NCI-H187 (cell line): Measurements from ENCODE around the gene CA4.
A peak's percentile ranks its signal among the peaks of the same experiment; 100 is the strongest.
"Not testable (repeated sequence)": the region's sequence is repeated elsewhere in the genome, so short reads cannot be mapped to it uniquely, and the experiment has no call there.

Experiments
- DNase-seq, 2 experiments: peaks; one replicate each; lab custom pipeline; 2025; lab: John Stamatoyannopoulos, UW

CA4 gene

GRCh38 chr17:60174035-60174434 is 24.3 kb downstream of the CA4 start:
- no peak for DNase-seq

DNA sequence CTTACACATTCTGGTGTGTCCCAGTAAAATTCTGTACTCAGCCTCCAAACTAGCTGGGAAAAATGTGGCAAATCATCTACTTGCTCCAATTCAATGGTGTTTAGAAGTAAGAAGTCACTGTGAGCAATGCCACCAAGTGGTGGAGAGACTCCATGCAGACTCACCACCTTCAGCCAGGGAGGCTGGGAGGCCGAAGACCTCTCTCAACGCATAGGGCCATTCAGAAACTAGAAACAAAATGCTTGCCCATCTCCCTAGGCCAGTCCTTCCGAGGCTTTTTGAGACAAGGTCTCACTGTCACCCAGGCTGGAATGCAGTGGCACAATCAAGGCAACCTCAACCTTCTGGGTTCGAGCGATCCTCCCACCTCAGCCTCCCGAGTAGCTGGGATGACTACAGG is 25.0 kb downstream of the CA4 start:
- DNase-seq: not testable (repeated sequence)

DNA sequence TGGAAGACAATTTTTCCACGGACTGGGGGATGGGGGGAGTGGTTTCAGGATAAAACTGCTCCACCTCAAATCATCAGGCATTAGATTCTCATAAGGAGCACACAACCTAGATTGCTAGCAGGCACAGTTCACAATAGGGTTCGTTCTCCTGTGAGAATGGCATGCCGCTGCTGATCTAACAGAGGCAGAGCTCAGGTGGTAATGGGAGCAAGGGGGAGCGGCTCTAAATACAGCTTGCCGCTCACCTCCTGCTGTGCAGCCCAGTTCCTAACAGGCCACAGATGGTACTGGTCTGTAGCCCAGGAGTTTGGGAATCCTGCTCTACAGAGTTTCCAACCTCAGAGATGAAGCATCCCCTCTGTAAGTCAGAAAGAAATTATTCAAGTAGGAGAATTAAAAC is 27.0 kb downstream of the CA4 start:
- DNase-seq: not testable (repeated sequence)

GRCh38 chr17:60178180-60178579 is 28.4 kb downstream of the CA4 start:
- peak; percentile 8 to 47 for DNase-seq

GRCh38 chr17:60180380-60180779 is 30.6 kb downstream of the CA4 start:
- not testable (repeated sequence) for DNase-seq

DNA sequence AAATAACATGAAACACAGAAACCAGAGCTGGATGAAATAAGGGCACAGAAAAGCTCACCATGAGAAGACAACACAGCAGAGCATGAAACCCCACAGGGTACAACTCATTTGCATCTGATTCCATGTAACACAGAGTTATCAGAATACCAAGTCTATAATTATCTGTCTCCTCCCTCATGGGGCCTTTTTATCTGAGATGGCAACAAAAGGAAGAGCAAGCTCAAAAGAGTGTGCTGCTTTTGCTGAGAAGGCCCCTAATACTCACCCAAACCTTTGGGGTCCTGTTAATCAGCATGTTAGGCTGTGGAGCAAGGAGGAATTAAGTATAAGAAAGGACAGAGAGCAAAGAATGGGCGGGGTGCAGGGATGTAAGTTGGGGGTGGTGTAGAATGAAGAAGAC is 36.6 kb downstream of the CA4 start:
- not testable (repeated sequence) for DNase-seq

GRCh38 chr17:60186846-60187745 is 37.3 kb downstream of the CA4 start:
- not testable (repeated sequence) for DNase-seq

DNA sequence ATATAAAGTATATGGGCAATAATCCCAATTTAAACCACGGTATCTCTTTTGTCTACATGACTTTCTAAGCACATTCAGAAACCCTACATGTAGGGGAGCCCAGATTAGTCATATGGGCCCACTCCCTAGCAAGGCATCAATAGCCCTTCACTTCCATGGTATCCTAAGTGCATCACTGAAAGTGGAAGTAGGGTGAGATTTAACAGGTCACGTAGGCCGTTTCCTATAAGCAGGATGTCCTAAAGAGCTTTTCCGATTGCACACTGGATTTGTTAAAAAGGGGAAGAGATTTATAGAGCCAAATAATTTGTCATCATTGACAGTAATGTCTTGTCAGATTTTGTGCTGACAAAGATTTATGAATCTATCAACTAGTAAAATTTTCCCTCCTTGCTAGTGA is 39.0 kb downstream of the CA4 start:
- DNase-seq: no peak

GRCh38 chr17:60190032-60190431 is 40.3 kb downstream of the CA4 start:
- not testable (repeated sequence) for DNase-seq

DNA sequence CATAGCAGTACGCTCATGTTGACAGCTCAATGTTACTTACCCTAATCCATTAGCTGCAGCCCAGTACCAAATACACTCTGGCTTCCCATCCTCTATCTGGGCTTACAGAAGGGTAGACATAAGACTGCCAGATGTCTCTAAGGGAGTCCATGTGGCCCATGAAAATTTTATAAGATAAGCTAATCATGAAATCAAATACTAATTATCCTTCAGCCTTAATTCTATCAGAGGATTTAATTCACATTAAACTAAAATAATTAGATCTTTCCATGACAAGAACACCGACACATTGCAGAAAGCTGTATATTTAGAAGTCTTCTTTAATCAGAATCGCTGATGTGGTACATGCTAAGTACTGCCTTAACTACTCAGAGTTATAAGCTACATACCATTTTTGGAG is 43.3 kb downstream of the CA4 start:
- not testable (repeated sequence) for DNase-seq

DNA sequence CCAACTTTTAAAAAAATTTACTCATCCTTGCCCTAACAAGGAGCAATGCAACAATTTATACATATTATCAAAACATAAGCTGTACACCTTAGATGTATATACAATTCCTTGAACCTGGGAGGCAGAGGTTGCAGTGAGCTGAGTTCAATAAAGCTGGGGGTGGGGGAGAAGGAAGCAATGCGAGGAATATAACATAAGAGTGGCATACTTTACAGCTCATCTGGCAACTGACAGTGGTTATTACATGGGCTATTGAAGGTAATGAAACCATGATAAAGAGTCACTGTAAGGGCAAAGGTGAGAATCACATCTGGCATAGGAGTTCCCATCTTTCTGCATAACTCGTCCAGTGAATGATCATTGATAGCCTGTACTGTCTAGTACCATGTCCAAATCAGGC is 43.7 kb downstream of the CA4 start:
- DNase-seq: no peak

DNA sequence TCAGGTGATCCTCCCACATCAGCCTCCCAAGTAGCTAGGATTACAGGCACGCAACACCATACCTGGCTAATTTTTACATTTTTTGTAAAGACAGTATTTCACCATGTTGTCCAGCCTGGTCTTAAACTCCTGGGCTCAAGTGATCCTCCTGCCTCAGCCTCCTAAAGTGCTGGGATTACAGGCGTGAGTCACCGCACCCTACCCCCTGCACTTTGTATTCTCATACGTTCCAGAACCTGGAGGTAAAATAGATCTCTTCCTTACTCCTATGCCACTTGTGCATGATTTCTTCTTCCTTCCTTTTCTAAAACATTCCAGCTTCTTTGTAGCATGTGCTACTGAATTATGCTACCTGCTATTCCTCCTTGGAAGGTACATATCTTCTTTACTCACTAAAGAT is 44.4 kb downstream of the CA4 start:
- not testable (repeated sequence) for DNase-seq

DNA sequence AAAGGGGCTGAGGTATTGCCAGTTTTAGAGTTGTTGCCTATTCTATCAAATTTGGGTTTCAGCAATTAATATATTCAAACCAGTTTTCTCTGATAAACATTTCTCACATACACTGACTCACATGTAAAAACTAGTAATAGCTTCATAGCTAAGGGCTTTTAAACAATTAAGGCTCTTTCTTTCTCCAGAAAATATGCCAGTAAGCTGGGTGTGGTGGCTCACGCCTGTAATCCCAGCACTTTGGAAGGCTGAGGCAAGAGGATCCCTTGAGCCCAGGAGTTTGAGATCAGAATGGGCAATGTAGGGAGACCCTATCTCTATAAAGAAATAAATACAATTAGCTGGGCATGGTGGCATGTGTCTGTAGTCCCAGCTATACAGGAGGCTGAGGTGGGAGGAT is 48.9 kb downstream of the CA4 start:
- DNase-seq: not testable (repeated sequence)

- not testable (repeated sequence) for DNase-seq
Measured at GRCh38 chr17:60205782-60206181, 56.0 kb downstream of the CA4 start.

DNA sequence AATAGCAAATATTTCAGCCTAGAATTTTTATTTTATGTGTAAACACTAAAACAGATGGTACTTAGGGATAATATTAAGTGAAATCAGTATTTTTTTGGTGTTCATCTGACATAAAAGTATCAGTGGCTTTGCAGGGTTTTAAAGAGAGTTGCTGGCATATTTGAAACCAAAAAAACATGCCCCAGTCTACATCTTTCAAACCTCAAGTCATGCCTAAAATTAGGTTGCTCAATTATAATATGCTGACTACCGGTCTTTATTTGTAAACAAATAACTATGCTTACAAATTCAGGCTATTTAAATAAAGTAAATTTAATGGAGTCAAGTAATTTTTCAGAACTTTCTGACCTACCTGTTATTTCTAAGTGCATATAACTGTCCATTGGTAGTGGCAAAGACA is 58.5 kb downstream of the CA4 start:
- DNase-seq: not testable (repeated sequence)
